Stimulated activated CD8-positive, alpha-beta memory T cell treated with anti-CD3 and anti-CD28 coated beads, Interleukin-15, amount 100 ng/mL, for 4 hours (primary cell): ENCODE measurements around the gene ZSCAN16.

Experiments used
- DNase-seq, 2 donors: peaks; one replicate each; pipeline ENCODE4 v3.0.0-alpha.2; 2020; ENCODE audit warnings: low read depth in 2 of 2

ZSCAN16 gene

DNA sequence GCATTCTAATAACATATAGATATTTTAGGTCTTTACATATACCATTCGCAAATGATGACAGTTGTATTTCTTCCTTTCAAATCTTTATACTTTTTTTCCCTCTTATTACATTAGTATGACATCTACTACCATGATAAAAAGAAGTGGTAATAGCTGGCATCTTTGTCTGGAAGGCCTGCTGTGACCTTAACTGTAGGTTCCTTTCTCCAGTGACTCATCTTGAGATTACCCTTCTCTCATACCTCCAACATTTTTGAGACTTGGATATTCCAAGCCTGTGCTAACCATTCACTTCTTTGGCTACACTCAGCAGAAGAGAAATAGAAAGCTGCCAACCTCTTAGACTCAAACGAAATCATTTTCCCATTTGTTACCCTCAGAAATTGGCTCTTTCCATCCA lies 47.6 kb downstream of the ZSCAN16 start:
- no peak for DNase-seq

DNA sequence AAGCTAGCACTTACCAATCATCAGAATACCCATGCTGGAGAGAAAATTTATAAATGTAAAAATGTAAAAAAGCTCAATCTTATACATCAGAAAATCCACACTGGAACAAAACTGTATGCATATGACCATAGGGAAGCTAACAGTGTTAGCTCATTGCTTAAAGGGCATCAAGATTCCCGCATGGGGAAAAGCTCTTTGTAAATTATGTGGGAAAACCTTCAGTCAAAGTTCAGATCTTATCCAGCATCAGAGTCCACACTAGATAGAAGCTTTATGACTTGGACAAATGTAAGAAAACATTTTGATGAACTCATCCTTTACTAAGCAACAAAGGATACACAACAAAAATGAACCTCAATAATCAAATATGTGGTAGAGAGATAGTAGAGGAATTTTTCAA lies 52.0 kb downstream of the ZSCAN16 start:
- no peak for DNase-seq
